ENCODE measurements around the gene POLD1. TPM values are rescaled to one million over a fixed set of nuclear protein-coding genes. Genes with fewer than 3 reads are reported as not detected.

Gene POLD1
- total and polyA plus RNA-seq, 12 donors = 1.9 to 93.9 (median 17.8) TPM

DNA sequence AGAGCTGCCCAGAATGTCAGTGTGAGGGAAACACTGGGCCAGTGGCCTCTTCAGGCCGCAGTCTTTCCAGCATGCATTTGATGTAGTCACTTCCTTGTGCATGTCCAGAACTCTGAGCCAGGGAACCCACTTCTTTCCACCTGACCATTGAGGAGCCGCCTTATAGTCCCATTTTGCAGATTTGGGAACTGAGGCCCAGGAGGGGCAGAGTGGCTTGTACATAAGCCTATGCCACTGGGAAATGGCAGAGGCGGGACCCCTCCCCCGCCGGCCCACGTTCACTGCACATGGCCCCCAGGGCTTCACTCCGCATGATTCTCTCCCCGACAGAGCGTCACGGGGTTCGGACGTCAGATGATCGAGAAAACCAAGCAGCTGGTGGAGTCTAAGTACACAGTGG is 28.9 kb downstream of the POLD1 start:
- no peaks in the 10 kb centered on the region for H3K36me3 ChIP-seq (replicated peaks in 1 of 2)
- TF ChIP-seq, protein P1, sequence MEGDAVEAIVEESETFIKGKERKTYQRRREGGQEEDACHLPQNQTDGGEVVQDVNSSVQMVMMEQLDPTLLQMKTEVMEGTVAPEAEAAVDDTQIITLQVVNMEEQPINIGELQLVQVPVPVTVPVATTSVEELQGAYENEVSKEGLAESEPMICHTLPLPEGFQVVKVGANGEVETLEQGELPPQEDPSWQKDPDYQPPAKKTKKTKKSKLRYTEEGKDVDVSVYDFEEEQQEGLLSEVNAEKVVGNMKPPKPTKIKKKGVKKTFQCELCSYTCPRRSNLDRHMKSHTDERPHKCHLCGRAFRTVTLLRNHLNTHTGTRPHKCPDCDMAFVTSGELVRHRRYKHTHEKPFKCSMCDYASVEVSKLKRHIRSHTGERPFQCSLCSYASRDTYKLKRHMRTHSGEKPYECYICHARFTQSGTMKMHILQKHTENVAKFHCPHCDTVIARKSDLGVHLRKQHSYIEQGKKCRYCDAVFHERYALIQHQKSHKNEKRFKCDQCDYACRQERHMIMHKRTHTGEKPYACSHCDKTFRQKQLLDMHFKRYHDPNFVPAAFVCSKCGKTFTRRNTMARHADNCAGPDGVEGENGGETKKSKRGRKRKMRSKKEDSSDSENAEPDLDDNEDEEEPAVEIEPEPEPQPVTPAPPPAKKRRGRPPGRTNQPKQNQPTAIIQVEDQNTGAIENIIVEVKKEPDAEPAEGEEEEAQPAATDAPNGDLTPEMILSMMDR (IDR thresholded peaks at IDR 0.05) = no peak
- no peak for TF ChIP-seq POLR2A (IDR thresholded peaks at IDR 0.05)
- H3K27ac ChIP-seq = no peak overlapping the region
- peaks cover 9% of the 10 kb centered on the region for H3K27me3 ChIP-seq
- DNase-seq = no peak
- H3K4me1 ChIP-seq (replicated peaks in 1 of 2) = no peaks in the 10 kb centered on the region
- no peak overlapping the region for H3K4me3 ChIP-seq
- 95 to 100% (median 96%) methylated on average over 3 to 13 of the region's 13 CpGs for WGBS, 4 donors
- H3K9me3 ChIP-seq (replicated peaks in 1 of 3) = no peaks in the 10 kb centered on the region
- intact Hi-C loops (cut with DNase I) = no loop called here

DNA sequence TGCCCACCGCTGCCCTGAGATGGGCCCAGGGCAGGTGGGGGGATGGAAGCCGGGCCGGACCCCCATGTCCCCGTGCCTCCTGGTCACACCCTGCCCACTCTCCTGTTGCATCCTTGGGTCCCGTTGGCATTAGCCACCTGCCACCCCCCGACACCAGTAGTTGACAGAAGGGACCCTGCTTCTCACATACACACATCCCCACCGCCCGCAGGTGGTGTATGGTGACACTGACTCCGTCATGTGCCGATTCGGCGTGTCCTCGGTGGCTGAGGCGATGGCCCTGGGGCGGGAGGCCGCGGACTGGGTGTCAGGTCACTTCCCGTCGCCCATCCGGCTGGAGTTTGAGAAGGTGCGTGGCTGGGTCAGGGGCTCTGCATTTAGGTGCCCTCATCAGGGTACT is 29.4 kb downstream of the POLD1 start:
- 95 to 99% (median 96%) methylated on average over 20 to 21 of the region's 21 CpGs for WGBS, 4 donors
- TF ChIP-seq, protein P1 (IDR thresholded peaks at IDR 0.05) = no peak
- TF ChIP-seq POLR2A (IDR thresholded peaks at IDR 0.05) = no peak
- peaks cover 12% of the 10 kb centered on the region for H3K27me3 ChIP-seq

GRCh38 chr19:50414864-50415660 is 30.9 kb downstream of the POLD1 start:
- peak; percentile 60 to 86 (median 76) for DNase-seq
- WGBS, 4 donors = 45 to 81% (median 57%) methylated on average over 12 to 37 of the region's 37 CpGs

More for the DNA sequence above, 29.4 kb downstream of the POLD1 start:
- Histone ChIP-seq H3K9me3 (replicated peaks in 1 of 3) (no peaks in the 10 kb centered on the region), H3K4me1 (replicated peaks in 1 of 2) (no peaks in the 10 kb centered on the region), H3K36me3 (replicated peaks in 1 of 2) (no peaks in the 10 kb centered on the region), H3K4me3 (no peak overlapping the region), H3K27ac (no peak overlapping the region)
- no peak for DNase-seq
- intact Hi-C loops (cut with DNase I) = no loop called here

GRCh38 chr19:50415661-50416033 is 31.5 kb downstream of the POLD1 start:
- intact Hi-C loops (cut with DNase I) = loop anchor here (2.0 to 5.0 kb wide), 2 partner anchors 48 to 49 kb away; partner anchors contain the start of gene NAPSA (in 1 of the 2)
- no peaks in the 10 kb centered on the region for H3K36me3 ChIP-seq (replicated peaks in 1 of 2)
- H3K27ac ChIP-seq = no peak overlapping the region
- H3K4me1 ChIP-seq (replicated peaks in 1 of 2) = no peaks in the 10 kb centered on the region
- H3K9me3 ChIP-seq (replicated peaks in 1 of 3) = no peaks in the 10 kb centered on the region
- TF ChIP-seq, protein P1 (IDR thresholded peaks at IDR 0.05) = no peak
- TF ChIP-seq POLR2A (IDR thresholded peaks at IDR 0.05) = no peak
- DNase-seq = peak in 1 of 7 donors; percentile 42
- H3K27me3 ChIP-seq = peaks cover 27% of the 10 kb centered on the region
- H3K4me3 ChIP-seq = no peak overlapping the region
- 60 to 96% (median 80%) methylated on average over 1 to 22 of the region's 22 CpGs for WGBS, 4 donors

More at GRCh38 chr19:50414864-50415660, 30.9 kb downstream of the POLD1 start:
- no peaks in the 10 kb centered on the region for H3K36me3 ChIP-seq (replicated peaks in 1 of 2)
- H3K4me1 ChIP-seq (replicated peaks in 1 of 2) = no peaks in the 10 kb centered on the region
- TF ChIP-seq POLR2A (IDR thresholded peaks at IDR 0.05) = no peak
- TF ChIP-seq, protein P1 (IDR thresholded peaks at IDR 0.05) = peak; percentile 74 to 92 (median 82)
- no peak overlapping the region for H3K27ac ChIP-seq
- no peaks in the 10 kb centered on the region for H3K9me3 ChIP-seq (replicated peaks in 1 of 3)
- intact Hi-C loops (cut with DNase I) = loop anchor here (2.0 to 5.0 kb wide), 2 partner anchors 48 kb away; partner anchors contain the start of gene NAPSA (in 1 of the 2)
- peaks cover 25% of the 10 kb centered on the region for H3K27me3 ChIP-seq
- H3K4me3 ChIP-seq = no peak overlapping the region
